Measurements from ENCODE around the gene TBCA. TPM values are rescaled to one million over a fixed set of nuclear protein-coding genes. Genes with fewer than 3 reads are reported as not detected.

Gene TBCA
- total and polyA plus RNA-seq, 2 donors (not counting 3 experiments of a cell fraction or from before 2014, with no cell fraction given), result 48.2 to 206 TPM

- H4K20me1 ChIP-seq (replicated peaks; ENCODE audit: control insufficient read depth, extremely low read depth, insufficient read depth, low read length), result peaks cover 8% of the 10 kb centered on the region
- POLR2A ChIA-PET, result no interaction called here
- no TSS peak for BruUV-seq (replicated peaks)
These were observed 14.5 kb downstream of the TBCA start for GRCh38 chr5:77761606-77762005.

More at GRCh38 chr5:77761606-77762005, 14.5 kb downstream of the TBCA start:
- CTCF ChIA-PET, result no interaction called here
- Histone ChIP-seq H3K9me3 (replicated peaks; ENCODE audit: control insufficient read depth, insufficient read depth, low read length) (no peaks in the 10 kb centered on the region), H3K4me3 (replicated peaks in 1 of 3; ENCODE audit: insufficient read depth in 1 of 3, low read depth in 1 of 3, low read length in 3 of 3) (no peak overlapping the region), H3K36me3 (ENCODE audit: control insufficient read depth in 2 of 2, extremely low read depth in 1 of 2, insufficient read depth in 2 of 2, low read length in 2 of 2) (peaks cover 0 to 2% of the 10 kb centered on the region in 2 experiments), H2AFZ (ENCODE audit: low read depth, low read length) (no peak overlapping the region), H3K9ac (replicated peaks; ENCODE audit: extremely low read depth, insufficient read depth, low read length) (no peak overlapping the region), H3K27ac (ENCODE audit: insufficient read depth, low read depth, low read length) (no peak overlapping the region), H3K9me1 (replicated peaks; ENCODE audit: control insufficient read depth, extremely low read depth, insufficient read depth, low read length) (no peaks in the 10 kb centered on the region), H3K4me1 (ENCODE audit: control insufficient read depth, extremely low read depth, insufficient read depth, low read length) (no peaks in the 10 kb centered on the region), H3K27me3 (ENCODE audit: control insufficient read depth in 2 of 2, insufficient read depth in 2 of 2, low read length in 2 of 2) (no peaks in the 10 kb centered on the region), H3K4me2 (ENCODE audit: insufficient read depth, low read length) (no peak overlapping the region), H3K79me2 (ENCODE audit: control insufficient read depth, insufficient read depth, low read length) (peaks cover 78% of the 10 kb centered on the region)
- intact Hi-C loops (cut with micrococcal nuclease) (no loop called here), dilution Hi-C loops (cut with MboI; ENCODE audit: extremely low pct_ligation_motif_present, low sequenced_read_pairs) (no loop called here)
- TF ChIP-seq GATA2 (IDR thresholded peaks at IDR 0.05; ENCODE audit: insufficient read depth, insufficient read length, low read depth, low read length), result no peak
- TF ChIP-seq MYC (IDR thresholded peaks at IDR 0.05; ENCODE audit: low read depth, low read length), result no peak
- no peak for TF ChIP-seq CTCF (IDR thresholded peaks at IDR 0.05; ENCODE audit: extremely low read depth in 1 of 2, insufficient read depth in 1 of 2, low read depth in 1 of 2, low read length in 2 of 2)
- no peak for TF ChIP-seq JUN (IDR thresholded peaks at IDR 0.05; ENCODE audit: borderline replicate concordance, insufficient read depth, insufficient read length, low read depth)
- TF ChIP-seq POLR2A (IDR thresholded peaks at IDR 0.05; ENCODE audit: low read depth, low read length), result no peak
- no peak for TF ChIP-seq EZH2 (IDR thresholded peaks at IDR 0.05; ENCODE audit: borderline replicate concordance, low read depth, low read length, severe bottlenecking)
- no peak for TF ChIP-seq POLR2AphosphoS5 (IDR thresholded peaks at IDR 0.05; ENCODE audit: insufficient read depth, low read depth, low read length)
- TF ChIP-seq FOS (IDR thresholded peaks at IDR 0.05; ENCODE audit: borderline replicate concordance, insufficient read depth, low read length), result no peak
- TF ChIP-seq MAX (IDR thresholded peaks at IDR 0.05; ENCODE audit: insufficient read depth, insufficient read length), result no peak
- DNase-seq (ENCODE audit: low read depth, low spot score) (no peak), FAIRE-seq (no peak)

Data from endothelial cell of umbilical vein (primary cell).